Right renal pelvis (tissue), 4 donors: Measurements from ENCODE around the gene SULT1C2. TPM values are rescaled to one million over a fixed set of nuclear protein-coding genes. Genes with fewer than 3 reads are reported as not detected.

Experiments used
- DNase-seq, 4 donors: peaks; one replicate each; pipeline ENCODE4 v3.0.0-alpha.2; 2013; ENCODE audit warnings: low read depth in 4 of 4, low spot score in 3 of 4, missing footprints in 1 of 4
- polyA plus RNA-seq, 4 donors: library from polyadenylated mRNA; unstranded; fragments of 120-200 nt; gene quantifications; one replicate each; pipeline ENCODE4 v1.2.1, GENCODE V29; 2013; ENCODE audit not compliant: insufficient read length in 4 of 4

SULT1C2 gene
- polyA plus RNA-seq, 4 donors = 44.0 to 62.5 (median 50.0) TPM

DNA sequence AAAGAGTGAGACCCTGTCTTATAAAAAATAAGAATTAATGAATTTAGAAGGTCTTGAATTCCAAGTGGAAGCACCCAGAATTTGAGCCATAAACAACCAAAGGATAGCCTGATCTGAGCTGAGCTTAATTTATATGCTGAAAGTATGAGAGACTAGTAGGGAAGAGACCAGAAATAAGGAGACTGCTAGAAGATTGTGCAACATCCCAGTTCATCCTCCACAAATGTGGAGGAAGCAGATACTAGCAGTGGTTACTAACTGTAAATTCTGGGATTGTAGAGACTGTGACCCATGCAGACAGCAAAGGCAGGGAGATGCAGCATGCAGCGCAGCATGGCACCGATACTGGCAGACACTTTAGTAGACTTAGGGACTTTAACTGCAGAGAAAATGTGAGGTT is 1.5 kb upstream of the SULT1C2 start:
- no peak for DNase-seq

GRCh38 chr2:108293850-108294249 is 5.2 kb downstream of the SULT1C2 start:
- no peak for DNase-seq

- no peak for DNase-seq
Observed at GRCh38 chr2:108297436-108298141, 8.9 kb downstream of the SULT1C2 start.

- DNase-seq = no peak
Observed at GRCh38 chr2:108301558-108301957, 12.9 kb downstream of the SULT1C2 start.

DNA sequence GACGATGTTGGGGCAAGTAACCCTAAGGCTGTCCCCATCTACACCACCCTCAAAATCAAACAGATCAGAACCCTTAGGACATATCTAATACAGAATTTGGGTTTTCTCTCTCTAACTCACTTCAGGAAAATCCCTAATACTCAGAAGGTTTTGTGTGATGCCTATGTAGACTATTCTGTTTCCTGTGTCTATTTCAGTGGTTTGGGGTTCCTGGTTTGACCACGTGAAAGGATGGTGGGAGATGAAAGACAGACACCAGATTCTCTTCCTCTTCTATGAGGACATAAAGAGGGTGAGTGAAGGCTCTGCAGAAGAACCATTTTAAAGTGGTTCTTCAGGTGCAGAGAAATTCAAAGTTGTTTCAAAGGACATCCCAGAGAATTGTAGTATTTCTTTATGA is 16.3 kb downstream of the SULT1C2 start:
- no peak for DNase-seq

DNA sequence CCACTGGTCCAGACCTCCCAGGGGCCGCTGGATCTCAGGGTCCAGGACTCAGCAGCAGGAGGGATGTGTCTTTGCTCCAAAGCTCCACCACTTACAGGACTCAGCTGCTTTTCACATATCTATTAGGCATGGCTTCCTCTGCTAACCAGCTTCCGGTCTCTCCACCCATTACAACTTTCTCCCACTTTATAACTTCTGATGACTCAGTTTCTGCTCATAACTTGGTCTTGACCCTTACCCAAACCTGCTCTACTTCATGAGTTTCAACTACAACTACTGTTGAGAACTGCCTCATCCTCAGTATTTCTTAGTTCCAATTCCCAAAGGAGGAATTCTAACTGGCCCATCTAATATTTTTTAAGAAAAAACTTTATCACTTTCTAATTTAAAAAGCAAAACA is 17.2 kb downstream of the SULT1C2 start:
- no peak for DNase-seq

DNA sequence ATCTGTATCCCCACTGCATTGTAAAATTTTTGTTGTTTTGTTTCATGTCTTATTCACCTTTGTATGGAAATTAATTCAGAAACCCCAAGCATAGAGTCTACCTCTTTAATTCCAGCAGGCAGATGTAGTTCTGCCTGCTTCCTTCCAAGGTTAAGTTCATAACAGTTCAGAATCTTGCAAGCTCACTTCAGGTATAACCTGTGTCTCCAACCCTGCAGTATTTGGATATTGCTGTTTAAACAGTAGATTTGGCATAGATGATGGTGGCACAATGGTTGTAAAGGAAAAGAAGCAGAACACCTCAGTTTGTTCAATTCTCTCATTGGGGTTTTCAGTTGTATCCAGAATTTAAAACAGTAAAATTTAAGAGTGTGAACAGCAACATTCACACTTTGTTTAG is 21.2 kb downstream of the SULT1C2 start:
- DNase-seq = no peak

GRCh38 chr2:108314586-108315296 is 26.0 kb downstream of the SULT1C2 start:
- no peak for DNase-seq

- DNase-seq = peak in 1 of 4 donors; percentile 18
Observed at GRCh38 chr2:108315444-108315934, 26.8 kb downstream of the SULT1C2 start.

DNA sequence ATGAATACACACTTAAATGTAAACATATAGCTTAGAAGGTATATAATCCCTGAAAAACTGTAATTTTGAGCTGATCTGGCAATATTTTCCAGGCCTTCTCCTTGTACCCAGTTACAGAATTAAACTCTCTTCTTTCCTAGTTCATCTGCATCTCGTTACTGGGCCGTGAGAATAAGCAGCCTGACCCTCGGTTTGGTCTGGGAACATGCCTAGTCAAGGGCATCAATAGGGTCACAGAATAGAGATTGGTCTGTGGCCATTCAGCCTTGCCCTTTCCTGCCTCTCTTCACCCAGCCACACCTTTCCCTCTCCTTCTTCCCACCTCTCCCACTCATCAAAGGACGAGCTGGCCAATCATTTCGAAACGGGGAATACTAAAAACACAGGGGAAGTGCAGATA is 27.3 kb downstream of the SULT1C2 start:
- no peak for DNase-seq

- peak in 1 of 4 donors; percentile 23 for DNase-seq
Observed at GRCh38 chr2:108316461-108317258, 28.0 kb downstream of the SULT1C2 start.

- no peak for DNase-seq
Observed at GRCh38 chr2:108320326-108320922, 31.7 kb downstream of the SULT1C2 start.

- no peak for DNase-seq
Observed at GRCh38 chr2:108323619-108324018, 34.9 kb downstream of the SULT1C2 start.

DNA sequence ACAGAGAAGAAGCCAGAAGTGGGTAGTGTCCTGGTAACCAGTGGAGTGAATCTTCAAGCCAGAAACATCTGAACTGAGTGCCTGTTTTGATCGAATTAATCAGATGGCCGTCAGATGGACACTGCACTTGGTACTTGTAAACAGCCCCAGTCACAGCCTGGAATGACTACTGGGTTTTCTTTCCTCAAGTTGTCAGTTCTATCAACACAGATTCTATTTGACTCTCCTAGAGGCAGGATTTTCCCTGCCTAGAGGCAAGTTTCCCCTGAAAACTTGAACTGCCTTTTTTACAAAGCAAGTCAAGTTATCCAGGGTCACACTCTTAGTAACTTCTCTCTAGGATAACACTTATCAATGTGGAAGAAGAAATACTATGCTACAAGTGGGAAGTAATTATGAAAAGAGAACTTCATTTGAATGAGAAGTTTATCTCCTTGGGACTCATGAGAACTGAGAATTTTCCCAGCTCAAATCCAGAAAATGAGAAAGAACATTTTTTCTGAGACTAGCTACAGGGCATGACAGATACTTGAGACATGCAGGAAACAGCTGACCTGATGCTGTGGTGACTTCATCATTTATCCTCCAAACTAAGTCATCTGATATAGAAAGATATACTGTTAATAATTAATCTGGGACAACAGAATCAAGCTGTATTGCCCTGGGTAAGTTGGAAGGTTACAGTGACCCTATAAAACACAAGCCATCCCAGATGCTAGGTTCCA is 36.0 kb downstream of the SULT1C2 start:
- DNase-seq = no peak

GRCh38 chr2:108325756-108326155 is 37.1 kb downstream of the SULT1C2 start:
- no peak for DNase-seq

- no peak for DNase-seq
Observed at GRCh38 chr2:108329771-108330170, 41.1 kb downstream of the SULT1C2 start.

GRCh38 chr2:108330979-108331378 is 42.3 kb downstream of the SULT1C2 start:
- DNase-seq = no peak

- DNase-seq = no peak
Observed at GRCh38 chr2:108345951-108346350, 57.3 kb downstream of the SULT1C2 start.

DNA sequence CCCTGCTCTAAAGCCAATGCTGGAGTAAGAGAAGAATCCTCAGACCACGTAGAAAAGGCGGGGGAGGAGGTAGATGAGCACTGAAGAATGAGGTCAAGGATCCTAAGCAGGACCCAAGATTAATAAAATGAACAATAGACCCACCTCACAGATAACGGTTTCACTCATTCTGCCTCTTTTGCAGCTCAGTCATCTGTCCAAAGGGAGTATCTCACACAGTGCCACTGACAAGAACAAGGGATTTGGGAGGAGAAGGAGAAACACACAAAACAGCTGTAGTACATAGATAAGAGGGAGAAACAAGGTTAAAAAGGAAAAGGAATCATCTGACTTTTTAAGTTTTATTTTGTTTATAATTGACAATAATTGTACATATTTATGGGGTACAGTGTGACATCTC is 58.1 kb downstream of the SULT1C2 start:
- no peak for DNase-seq

GRCh38 chr2:108347786-108348185 is 59.1 kb downstream of the SULT1C2 start:
- no peak for DNase-seq
